Thymus (tissue), 2 donors: ENCODE measurements around the gene OXNAD1. TPM values are rescaled to one million over a fixed set of nuclear protein-coding genes. Genes with fewer than 3 reads are reported as not detected.

Source experiments
- polyA plus RNA-seq: library from polyadenylated mRNA; stranded (reverse); fragments of 200-250 nt; gene quantifications from one replicate; pipeline ENCODE4 v1.2.3, GENCODE V29; 2013
- total RNA-seq: library from RNA; stranded (reverse); fragments of 120-200 nt; gene quantifications from one replicate; pipeline ENCODE4 v1.2.4, GENCODE V29; 2013
- donor health status: healthy.

Gene OXNAD1
- total and polyA plus RNA-seq, 2 donors = 31.6 to 34.4 TPM

Other genes with a start within 250 kb of the OXNAD1 start
- gene GALNT15, start 90.5 kb upstream of the OXNAD1 start, total RNA-seq = 2.6 TPM
- gene GALNT15, start 90.5 kb upstream of the OXNAD1 start, polyA plus RNA-seq = 41.2 TPM
- gene DPH3, start 269 bp upstream of the OXNAD1 start, total RNA-seq = 14.5 TPM
- 21.2 TPM for gene DPH3, start 269 bp upstream of the OXNAD1 start, polyA plus RNA-seq
- gene RFTN1, start 248.5 kb downstream of the OXNAD1 start, total RNA-seq = 87.8 TPM
- gene RFTN1, start 248.5 kb downstream of the OXNAD1 start, polyA plus RNA-seq = 57.6 TPM